ENCODE data around the gene MED7.

Gene MED7

DNA sequence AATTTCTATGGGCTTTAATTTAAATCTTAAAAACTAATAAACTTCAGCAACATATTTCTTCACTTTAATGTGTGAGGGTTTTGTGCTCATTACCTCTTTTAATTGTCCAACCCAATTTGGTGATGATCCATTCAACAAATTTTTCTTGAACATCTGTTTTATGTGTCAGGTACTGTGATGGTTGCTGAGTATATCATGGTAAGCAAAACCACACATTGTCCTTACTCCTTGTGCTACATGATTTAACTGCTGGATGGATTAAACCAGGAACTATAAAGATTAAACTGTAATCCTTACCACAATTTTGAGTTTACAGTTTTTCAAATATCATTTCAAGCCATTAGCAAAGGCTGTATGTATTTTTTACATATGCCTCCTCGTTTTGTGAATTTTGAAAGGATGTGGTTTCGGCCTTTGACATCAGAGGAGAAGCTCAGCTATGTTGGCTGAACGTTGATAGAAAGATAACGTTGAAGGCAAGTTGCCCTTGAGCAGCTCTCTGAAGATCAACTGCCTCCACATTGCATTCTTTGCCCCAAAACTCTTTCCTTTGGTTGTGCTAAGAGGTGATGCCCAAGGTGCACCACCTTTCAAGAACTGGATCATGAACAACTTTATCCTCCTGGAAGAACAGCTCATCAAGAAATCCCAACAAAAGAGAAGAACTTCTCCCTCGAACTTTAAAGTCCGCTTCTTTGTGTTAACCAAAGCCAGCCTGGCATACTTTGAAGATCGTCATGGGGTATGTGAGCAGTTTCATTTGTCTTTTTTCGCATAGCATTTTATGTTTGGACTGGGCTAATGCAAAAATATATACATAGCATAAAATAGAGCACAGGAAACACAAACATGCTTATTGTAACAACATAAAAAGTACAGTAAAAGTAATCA lies 38.0 kb upstream of the MED7 start, which contains the start of gene ITK:
Gene ITK, plus strand, starts transcription at position 467 of the 891 bp plus-strand sequence. Its CDS starts 138 bp downstream, at position 605.
- no peaks in the 10 kb centered on the region for H3K79me2 ChIP-seq (ENCODE audit: insufficient read depth, low read depth)
- TF ChIP-seq, protein P1, sequence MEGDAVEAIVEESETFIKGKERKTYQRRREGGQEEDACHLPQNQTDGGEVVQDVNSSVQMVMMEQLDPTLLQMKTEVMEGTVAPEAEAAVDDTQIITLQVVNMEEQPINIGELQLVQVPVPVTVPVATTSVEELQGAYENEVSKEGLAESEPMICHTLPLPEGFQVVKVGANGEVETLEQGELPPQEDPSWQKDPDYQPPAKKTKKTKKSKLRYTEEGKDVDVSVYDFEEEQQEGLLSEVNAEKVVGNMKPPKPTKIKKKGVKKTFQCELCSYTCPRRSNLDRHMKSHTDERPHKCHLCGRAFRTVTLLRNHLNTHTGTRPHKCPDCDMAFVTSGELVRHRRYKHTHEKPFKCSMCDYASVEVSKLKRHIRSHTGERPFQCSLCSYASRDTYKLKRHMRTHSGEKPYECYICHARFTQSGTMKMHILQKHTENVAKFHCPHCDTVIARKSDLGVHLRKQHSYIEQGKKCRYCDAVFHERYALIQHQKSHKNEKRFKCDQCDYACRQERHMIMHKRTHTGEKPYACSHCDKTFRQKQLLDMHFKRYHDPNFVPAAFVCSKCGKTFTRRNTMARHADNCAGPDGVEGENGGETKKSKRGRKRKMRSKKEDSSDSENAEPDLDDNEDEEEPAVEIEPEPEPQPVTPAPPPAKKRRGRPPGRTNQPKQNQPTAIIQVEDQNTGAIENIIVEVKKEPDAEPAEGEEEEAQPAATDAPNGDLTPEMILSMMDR (conservative IDR thresholded peaks at IDR 0.05; ENCODE audit: low read depth, low read length) = no peak
- H3K27ac ChIP-seq = no peak within 1 kb of the TSS
- no peaks in the 10 kb centered on the region for H4K20me1 ChIP-seq (ENCODE audit: insufficient read depth)
- H3K9ac ChIP-seq = no peak within 1 kb of the TSS
- no peaks in the 10 kb centered on the region for H3K27me3 ChIP-seq (ENCODE audit: insufficient read depth, low read depth)
- H3K4me3 ChIP-seq (IDR thresholded peaks at IDR 0.05; ENCODE audit: insufficient read depth, low read depth, low read length) = no peak within 1 kb of the TSS
- no peak within 1 kb of the TSS for H3K4me2 ChIP-seq
- no peak within 1 kb of the TSS for H2AFZ ChIP-seq (ENCODE audit: low read depth)
- no peaks in the 10 kb centered on the region for H3K36me3 ChIP-seq (ENCODE audit: insufficient read depth)
- H3K4me1 ChIP-seq (ENCODE audit: low read depth, poor library complexity, severe bottlenecking) = no peaks in the 10 kb centered on the region

DNA sequence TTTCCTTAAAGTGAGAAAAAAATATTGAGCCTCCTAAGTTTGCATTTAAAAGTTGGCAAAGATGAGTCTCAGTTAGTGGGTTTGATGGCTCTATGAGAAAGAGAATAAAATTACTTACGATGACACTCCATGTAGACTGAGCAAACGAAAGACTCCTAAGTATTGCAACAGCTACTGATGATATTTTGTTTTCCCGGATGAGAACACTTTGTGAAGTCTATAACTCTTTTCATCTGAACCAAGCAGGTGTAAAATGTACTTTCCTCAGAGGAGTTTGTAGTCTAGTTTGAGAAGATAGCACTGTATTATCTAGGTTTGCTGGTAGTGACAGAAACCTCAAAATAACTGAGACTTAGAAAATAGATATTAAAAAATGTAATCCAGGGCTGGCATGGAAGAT lies 36.3 kb upstream of the MED7 start:
- Histone ChIP-seq H3K79me2 (ENCODE audit: insufficient read depth, low read depth) (no peaks in the 10 kb centered on the region), H3K4me3 (IDR thresholded peaks at IDR 0.05; ENCODE audit: insufficient read depth, low read depth, low read length) (no peak overlapping the region), H4K20me1 (ENCODE audit: insufficient read depth) (no peaks in the 10 kb centered on the region), H3K27ac (no peak overlapping the region), H2AFZ (ENCODE audit: low read depth) (no peak overlapping the region), H3K36me3 (ENCODE audit: insufficient read depth) (no peaks in the 10 kb centered on the region), H3K4me1 (ENCODE audit: low read depth, poor library complexity, severe bottlenecking) (no peaks in the 10 kb centered on the region), H3K9ac (no peak overlapping the region), H3K27me3 (ENCODE audit: insufficient read depth, low read depth) (no peaks in the 10 kb centered on the region), H3K4me2 (no peak overlapping the region)
- TF ChIP-seq, protein P1 (conservative IDR thresholded peaks at IDR 0.05; ENCODE audit: low read depth, low read length) = no peak

DNA sequence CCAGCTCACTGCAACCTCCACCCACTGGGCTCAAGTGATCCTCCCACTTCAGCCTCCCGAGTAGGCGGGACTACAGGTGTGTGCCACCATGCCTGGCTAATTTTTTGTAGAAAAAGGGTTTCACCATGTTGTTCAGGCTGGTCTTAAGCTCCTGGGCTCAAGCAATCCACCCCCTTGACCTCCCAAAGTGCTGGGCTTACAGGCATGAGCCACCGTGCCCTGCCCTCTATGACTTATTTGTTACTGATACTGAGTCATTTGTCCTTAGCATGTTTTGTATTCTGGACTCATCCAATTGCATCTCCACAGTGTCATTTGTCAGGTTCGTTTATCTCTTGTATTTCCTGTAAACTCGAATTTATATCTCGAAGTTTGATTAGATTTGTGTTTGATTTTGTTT lies 35.3 kb upstream of the MED7 start:
- Histone ChIP-seq H3K27me3 (ENCODE audit: insufficient read depth, low read depth) (no peaks in the 10 kb centered on the region), H3K27ac (no peak overlapping the region), H3K79me2 (ENCODE audit: insufficient read depth, low read depth) (no peaks in the 10 kb centered on the region), H3K4me3 (IDR thresholded peaks at IDR 0.05; ENCODE audit: insufficient read depth, low read depth, low read length) (no peak overlapping the region), H4K20me1 (ENCODE audit: insufficient read depth) (no peaks in the 10 kb centered on the region), H3K36me3 (ENCODE audit: insufficient read depth) (no peaks in the 10 kb centered on the region), H3K4me2 (no peak overlapping the region), H2AFZ (ENCODE audit: low read depth) (no peak overlapping the region), H3K4me1 (ENCODE audit: low read depth, poor library complexity, severe bottlenecking) (no peaks in the 10 kb centered on the region), H3K9ac (no peak overlapping the region)
- TF ChIP-seq, protein P1 (conservative IDR thresholded peaks at IDR 0.05; ENCODE audit: low read depth, low read length) = no peak

DNA sequence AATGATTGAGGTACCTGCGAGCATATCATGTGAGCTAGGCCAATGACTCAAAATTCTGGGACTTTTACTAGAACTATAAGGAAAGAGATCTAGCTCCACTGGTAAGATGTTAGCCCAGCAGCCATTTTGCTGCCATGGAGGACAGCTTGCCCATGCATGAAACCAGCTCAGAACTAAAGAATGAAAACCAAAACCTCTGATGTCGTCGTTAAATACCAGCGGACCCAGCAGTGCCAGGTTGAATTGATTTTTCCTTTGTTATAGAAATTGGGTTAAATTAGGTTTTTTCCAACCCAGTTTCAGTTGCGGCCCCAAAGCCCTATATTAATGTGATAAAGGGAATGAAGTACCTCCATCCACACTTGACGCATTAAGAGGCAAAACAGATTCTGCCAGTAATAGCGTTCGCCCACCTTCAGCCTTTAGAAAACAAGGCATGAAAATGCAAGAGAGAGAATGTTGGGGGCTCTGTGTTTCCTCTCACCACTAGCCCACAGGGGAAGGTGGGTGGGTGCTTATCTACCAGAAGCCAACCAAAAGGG lies 32.5 kb upstream of the MED7 start:
- TF ChIP-seq, protein P1 (conservative IDR thresholded peaks at IDR 0.05; ENCODE audit: low read depth, low read length) = no peak
- Histone ChIP-seq H3K4me2 (no peak overlapping the region), H3K9ac (no peak overlapping the region), H3K27ac (no peak overlapping the region), H3K36me3 (ENCODE audit: insufficient read depth) (no peaks in the 10 kb centered on the region), H3K27me3 (ENCODE audit: insufficient read depth, low read depth) (no peaks in the 10 kb centered on the region), H4K20me1 (ENCODE audit: insufficient read depth) (no peaks in the 10 kb centered on the region), H3K4me1 (ENCODE audit: low read depth, poor library complexity, severe bottlenecking) (peaks cover 4% of the 10 kb centered on the region), H2AFZ (ENCODE audit: low read depth) (no peak overlapping the region), H3K4me3 (IDR thresholded peaks at IDR 0.05; ENCODE audit: insufficient read depth, low read depth, low read length) (no peak overlapping the region), H3K79me2 (ENCODE audit: insufficient read depth, low read depth) (no peaks in the 10 kb centered on the region)

Measured in KMS-11 (cell line).